WTC11 (cell line): ENCODE data around the gene HOXA10. TPM values are rescaled to one million over a fixed set of nuclear protein-coding genes. Genes with fewer than 3 reads are reported as not detected.

Experiments
- ATAC-seq: fragments of 200-7000 bp; cut with Tn5 transposase; 2 replicates; pipeline ENCODE4 v1.10.0; 2021; ENCODE audit warnings: mild to moderate bottlenecking, moderate library complexity
- CTCF ChIA-PET: fragments of 300-600 bp; sonication (Branson Sonifier 250); formaldehyde crosslinking; loops from one replicate; lab custom pipeline; 2021; ENCODE audit warnings: antibody characterized with exemption; lab: Charles Lee
- POLR2A ChIA-PET: fragments of 350-600 bp; sonication (Branson Sonifier 250); formaldehyde crosslinking; loops from one replicate; lab custom pipeline; 2021; ENCODE audit warnings: antibody characterized with exemption; lab: Charles Lee
- DNase-seq: peaks from one replicate; pipeline ENCODE4 v3.0.0; 2021; ENCODE audit warnings: low spot score
- H3K27ac Mint-ChIP-seq: 2 replicates; pipeline ENCODE4 v1.8.0; 2021; ENCODE audit warnings: mixed read lengths
- H3K27me3 Mint-ChIP-seq: 2 replicates; pipeline ENCODE4 v1.8.0; 2021; ENCODE audit warnings: low read depth, mild to moderate bottlenecking, moderate library complexity, mixed read lengths
- H3K36me3 Mint-ChIP-seq: 2 replicates; pipeline ENCODE4 v1.8.0; 2021; ENCODE audit warnings: mixed read lengths
- H3K4me1 Mint-ChIP-seq: 2 replicates; pipeline ENCODE4 v1.8.0; 2022; ENCODE audit warnings: mixed read lengths
- H3K4me3 Mint-ChIP-seq: 2 replicates; pipeline ENCODE4 v1.8.0; 2021; ENCODE audit warnings: mild to moderate bottlenecking, moderate library complexity, mixed read lengths
- H3K9me3 Mint-ChIP-seq: 2 replicates; pipeline ENCODE4 v1.8.0; 2021; ENCODE audit warnings: mixed read lengths
- CDX4 ChIP-seq: fragments of 250-450 bp; sonication (Bioruptor Pico); IDR thresholded peaks from 2 replicates; pipeline ENCODE4 v1.9.0; 2021; ENCODE audit warnings: moderate library complexity, mild to moderate bottlenecking, inconsistent platforms, borderline replicate concordance
- E2F5 ChIP-seq: sonication (generic); formaldehyde crosslinking; IDR thresholded peaks from 2 replicates; pipeline ENCODE4 v1.8.1; 2022; ENCODE audit warnings: mild to moderate bottlenecking, moderate library complexity, missing genetic modification reagents
- EMX1 ChIP-seq: fragments of 250-450 bp; sonication (Bioruptor Pico); IDR thresholded peaks from 2 replicates; pipeline ENCODE4 v1.8.0; 2021; ENCODE audit warnings: mild to moderate bottlenecking
- FOXP4 ChIP-seq: sonication (generic); formaldehyde crosslinking; IDR thresholded peaks from 2 replicates; pipeline ENCODE4 v1.8.0; 2022; ENCODE audit warnings: mild to moderate bottlenecking, missing genetic modification reagents
- JUN ChIP-seq: sonication (generic); formaldehyde crosslinking; IDR thresholded peaks from 2 replicates; pipeline ENCODE4 v1.8.0; 2023; ENCODE audit warnings: mild to moderate bottlenecking, missing genetic modification reagents
- MAX ChIP-seq: sonication (generic); formaldehyde crosslinking; IDR thresholded peaks from 2 replicates; pipeline ENCODE4 v1.8.0; 2022; ENCODE audit warnings: mild to moderate bottlenecking, missing genetic modification reagents
- MXD4 ChIP-seq: fragments of 250-450 bp; sonication (Bioruptor Pico); IDR thresholded peaks from 2 replicates; pipeline ENCODE4 v1.8.0; 2021; ENCODE audit warnings: mild to moderate bottlenecking, moderate library complexity, borderline replicate concordance
- SMAD3 ChIP-seq: sonication (generic); formaldehyde crosslinking; IDR thresholded peaks from 2 replicates; pipeline ENCODE4 v1.8.0; 2022; ENCODE audit warnings: missing genetic modification reagents, mild to moderate bottlenecking, borderline replicate concordance
- SOX15 ChIP-seq: fragments of 250-450 bp; sonication (Bioruptor Pico); IDR thresholded peaks from 2 replicates; pipeline ENCODE4 v1.9.0; 2021; ENCODE audit warnings: mild to moderate bottlenecking
- ZBTB21 ChIP-seq: sonication (generic); formaldehyde crosslinking; IDR thresholded peaks from 2 replicates; pipeline ENCODE4 v1.8.1; 2023; ENCODE audit warnings: mild to moderate bottlenecking, missing genetic modification reagents, borderline replicate concordance
- ZNF121 ChIP-seq: sonication (generic); formaldehyde crosslinking; IDR thresholded peaks from 2 replicates; pipeline ENCODE4 v1.8.0; 2023; ENCODE audit warnings: missing genetic modification reagents
- ZNF532 ChIP-seq: fragments of 250-450 bp; sonication (Bioruptor Pico); IDR thresholded peaks from 2 replicates; pipeline ENCODE4 v1.9.0; 2021; ENCODE audit warnings: mild to moderate bottlenecking, borderline replicate concordance
- ZSCAN18 ChIP-seq: fragments of 250-450 bp; sonication (Bioruptor Pico); IDR thresholded peaks from 2 replicates; pipeline ENCODE4 v2.1.2; 2022; ENCODE audit warnings: mild to moderate bottlenecking, moderate library complexity
- total RNA-seq: library from RNA; stranded (reverse); gene quantifications from 3 replicates; pipeline ENCODE4 v1.2.3, GENCODE V29; 2021
- TF ChIP-seq, protein P1 (sequence below): sonication (generic); formaldehyde crosslinking; IDR thresholded peaks from 2 replicates; pipeline ENCODE4 v1.8.1; 2023; ENCODE audit warnings: mild to moderate bottlenecking, missing genetic modification reagents, moderate library complexity
- TF ChIP-seq, protein P2 (sequence below): sonication (generic); formaldehyde crosslinking; IDR thresholded peaks from 2 replicates; pipeline ENCODE4 v1.8.1; 2022; ENCODE audit warnings: low read depth, mild to moderate bottlenecking, moderate library complexity, missing genetic modification reagents, borderline replicate concordance
- TF ChIP-seq, protein P3 (sequence below): fragments of 200-600 bp; IDR thresholded peaks from 2 replicates; pipeline ENCODE4 v1.8.0; 2022; ENCODE audit warnings: antibody characterized with exemption
- TF ChIP-seq, protein P4 (sequence below): sonication (generic); formaldehyde crosslinking; IDR thresholded peaks from 2 replicates; pipeline ENCODE4 v1.8.0; 2022; ENCODE audit warnings: mild to moderate bottlenecking, missing genetic modification reagents

The HOXA10 gene
- total RNA-seq, 1 experiment from 2014 or later: 0.07 TPM

GRCh38 chr7:27159266-27160144 is 14.6 kb downstream of the HOXA10 start (continued):
- TF ChIP-seq, protein P1, sequence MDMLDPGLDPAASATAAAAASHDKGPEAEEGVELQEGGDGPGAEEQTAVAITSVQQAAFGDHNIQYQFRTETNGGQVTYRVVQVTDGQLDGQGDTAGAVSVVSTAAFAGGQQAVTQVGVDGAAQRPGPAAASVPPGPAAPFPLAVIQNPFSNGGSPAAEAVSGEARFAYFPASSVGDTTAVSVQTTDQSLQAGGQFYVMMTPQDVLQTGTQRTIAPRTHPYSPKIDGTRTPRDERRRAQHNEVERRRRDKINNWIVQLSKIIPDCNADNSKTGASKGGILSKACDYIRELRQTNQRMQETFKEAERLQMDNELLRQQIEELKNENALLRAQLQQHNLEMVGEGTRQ (CRISPR knock-in tag): no peak
- TF ChIP-seq E2F5 (no peak), ZNF121 (no peak), SMAD3 (CRISPR knock-in tag) (no peak)

DNA sequence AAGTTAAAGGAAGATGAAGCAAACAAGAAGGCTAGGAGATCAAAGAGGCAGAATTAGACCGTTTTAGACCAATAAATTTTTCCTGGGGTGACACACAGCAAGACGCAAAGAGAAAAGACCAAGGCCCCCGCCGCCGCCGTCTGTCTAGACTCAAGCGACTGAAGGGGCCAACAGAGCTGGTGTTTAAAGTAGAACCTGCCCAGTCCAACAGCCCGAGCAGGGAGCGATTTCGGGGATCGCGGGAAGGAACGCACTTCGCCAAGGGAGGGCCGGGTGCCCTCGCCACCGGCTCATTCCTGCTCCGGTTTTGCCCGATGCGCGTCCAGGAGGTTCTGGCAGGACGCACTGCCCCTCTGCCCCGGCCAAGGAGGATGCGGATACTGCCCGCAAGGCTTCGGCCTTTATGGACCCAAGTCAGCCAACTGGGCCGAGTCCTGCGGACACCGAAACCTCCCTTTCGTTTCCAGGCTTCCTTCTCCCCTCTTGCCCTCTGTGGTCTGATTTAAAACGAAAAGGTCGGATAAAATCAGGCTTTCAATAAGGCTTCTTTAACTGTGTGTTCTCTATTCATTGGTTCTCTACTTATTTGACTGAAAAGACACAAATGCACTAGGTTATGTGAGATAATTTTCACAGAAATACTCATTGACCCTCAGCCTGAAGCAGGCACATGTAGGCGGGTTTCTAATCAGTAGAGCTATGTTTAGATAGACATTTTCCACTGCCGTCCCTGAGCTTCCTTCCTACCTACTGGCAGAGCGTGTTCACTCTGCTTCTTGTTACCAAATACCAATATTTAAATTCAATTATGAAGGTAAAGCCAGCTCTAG is 15.5 kb downstream of the HOXA10 start:
- ATAC-seq: no peak
- no peaks in the 10 kb centered on the region for H3K9me3 Mint-ChIP-seq
- ChIA-PET CTCF (interaction anchor here (0.8 to 1.0 kb wide), 4 partner anchors 8 to 789 kb away, joined by 3 read pairs; no protein-coding TSS in a partner anchor), POLR2A (interaction anchor here (0.6 kb wide), 1 partner anchor 62 kb away, joined by 3 read pairs; no protein-coding TSS in a partner anchor)
- no peak for DNase-seq
- peaks cover 100% of the 10 kb centered on the region for H3K27me3 Mint-ChIP-seq
- H3K4me1 Mint-ChIP-seq: peaks cover 10% of the 10 kb centered on the region
- H3K4me3 Mint-ChIP-seq: no peak overlapping the region
- peaks cover 3% of the 10 kb centered on the region for H3K36me3 Mint-ChIP-seq
- H3K27ac Mint-ChIP-seq: no peak overlapping the region
- no peak for TF ChIP-seq ZNF532 (CRISPR knock-in tag)
- no peak for TF ChIP-seq FOXP4
- TF ChIP-seq MAX (CRISPR knock-in tag): no peak
- no peak for TF ChIP-seq EMX1 (CRISPR knock-in tag)
- TF ChIP-seq, protein P2, sequence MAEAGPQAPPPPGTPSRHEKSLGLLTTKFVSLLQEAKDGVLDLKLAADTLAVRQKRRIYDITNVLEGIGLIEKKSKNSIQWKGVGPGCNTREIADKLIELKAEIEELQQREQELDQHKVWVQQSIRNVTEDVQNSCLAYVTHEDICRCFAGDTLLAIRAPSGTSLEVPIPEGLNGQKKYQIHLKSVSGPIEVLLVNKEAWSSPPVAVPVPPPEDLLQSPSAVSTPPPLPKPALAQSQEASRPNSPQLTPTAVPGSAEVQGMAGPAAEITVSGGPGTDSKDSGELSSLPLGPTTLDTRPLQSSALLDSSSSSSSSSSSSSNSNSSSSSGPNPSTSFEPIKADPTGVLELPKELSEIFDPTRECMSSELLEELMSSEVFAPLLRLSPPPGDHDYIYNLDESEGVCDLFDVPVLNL (CRISPR knock-in tag): no peak
- no peak for TF ChIP-seq MXD4 (CRISPR knock-in tag)
- no peak for TF ChIP-seq JUN
- TF ChIP-seq, protein P3, sequence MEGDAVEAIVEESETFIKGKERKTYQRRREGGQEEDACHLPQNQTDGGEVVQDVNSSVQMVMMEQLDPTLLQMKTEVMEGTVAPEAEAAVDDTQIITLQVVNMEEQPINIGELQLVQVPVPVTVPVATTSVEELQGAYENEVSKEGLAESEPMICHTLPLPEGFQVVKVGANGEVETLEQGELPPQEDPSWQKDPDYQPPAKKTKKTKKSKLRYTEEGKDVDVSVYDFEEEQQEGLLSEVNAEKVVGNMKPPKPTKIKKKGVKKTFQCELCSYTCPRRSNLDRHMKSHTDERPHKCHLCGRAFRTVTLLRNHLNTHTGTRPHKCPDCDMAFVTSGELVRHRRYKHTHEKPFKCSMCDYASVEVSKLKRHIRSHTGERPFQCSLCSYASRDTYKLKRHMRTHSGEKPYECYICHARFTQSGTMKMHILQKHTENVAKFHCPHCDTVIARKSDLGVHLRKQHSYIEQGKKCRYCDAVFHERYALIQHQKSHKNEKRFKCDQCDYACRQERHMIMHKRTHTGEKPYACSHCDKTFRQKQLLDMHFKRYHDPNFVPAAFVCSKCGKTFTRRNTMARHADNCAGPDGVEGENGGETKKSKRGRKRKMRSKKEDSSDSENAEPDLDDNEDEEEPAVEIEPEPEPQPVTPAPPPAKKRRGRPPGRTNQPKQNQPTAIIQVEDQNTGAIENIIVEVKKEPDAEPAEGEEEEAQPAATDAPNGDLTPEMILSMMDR: no peak
- TF ChIP-seq ZBTB21 (CRISPR knock-in tag): no peak
- TF ChIP-seq ZSCAN18 (CRISPR knock-in tag): no peak
- TF ChIP-seq, protein P4, sequence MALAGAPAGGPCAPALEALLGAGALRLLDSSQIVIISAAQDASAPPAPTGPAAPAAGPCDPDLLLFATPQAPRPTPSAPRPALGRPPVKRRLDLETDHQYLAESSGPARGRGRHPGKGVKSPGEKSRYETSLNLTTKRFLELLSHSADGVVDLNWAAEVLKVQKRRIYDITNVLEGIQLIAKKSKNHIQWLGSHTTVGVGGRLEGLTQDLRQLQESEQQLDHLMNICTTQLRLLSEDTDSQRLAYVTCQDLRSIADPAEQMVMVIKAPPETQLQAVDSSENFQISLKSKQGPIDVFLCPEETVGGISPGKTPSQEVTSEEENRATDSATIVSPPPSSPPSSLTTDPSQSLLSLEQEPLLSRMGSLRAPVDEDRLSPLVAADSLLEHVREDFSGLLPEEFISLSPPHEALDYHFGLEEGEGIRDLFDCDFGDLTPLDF (CRISPR knock-in tag): no peak
- no peak for TF ChIP-seq SOX15 (CRISPR knock-in tag)
- TF ChIP-seq CDX4 (CRISPR knock-in tag): no peak
